ENCODE data around the gene EXOC4. TPM values are rescaled to one million over a fixed set of nuclear protein-coding genes. Genes with fewer than 3 reads are reported as not detected.

Gene EXOC4
- total RNA-seq, 4 donors from 2014 or later: 60.0 to 187 (median 80.1) TPM

DNA sequence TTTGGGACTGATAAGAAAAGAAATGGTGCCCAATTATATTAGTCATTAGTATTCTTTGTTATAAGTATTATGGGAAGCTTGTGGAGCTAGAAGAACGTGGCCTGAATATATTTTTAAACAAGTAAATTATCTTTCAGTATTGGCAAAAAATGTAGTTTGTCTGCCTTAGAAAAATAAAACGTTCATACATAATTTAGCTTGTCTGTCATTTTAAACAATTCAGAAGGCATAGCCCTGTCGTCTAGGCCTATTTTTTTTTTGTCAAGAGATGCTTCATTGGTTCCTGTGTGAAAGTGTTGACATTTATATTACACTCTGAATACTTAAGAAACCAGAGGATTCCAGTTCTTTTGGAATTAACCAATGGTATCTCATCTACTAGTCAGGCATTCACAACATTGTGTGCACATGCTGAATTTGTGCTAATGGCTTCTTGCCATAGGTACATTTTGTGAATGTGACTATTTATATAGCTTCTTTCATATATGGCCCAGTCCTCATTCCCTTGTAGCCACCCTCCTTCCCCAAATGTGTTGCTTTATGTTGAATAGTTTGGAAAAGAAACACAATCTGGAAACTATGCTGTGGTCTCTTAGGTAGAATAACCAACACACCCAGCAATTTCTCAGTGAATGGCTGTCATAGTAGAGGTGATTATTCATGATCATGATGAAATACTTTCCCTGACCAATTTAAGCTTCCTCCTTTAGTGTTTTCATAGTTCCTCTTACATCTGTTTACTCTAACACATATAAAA is 435.8 kb downstream of the EXOC4 start:
- Histone ChIP-seq H3K36me3 (no peaks in the 10 kb centered on the region), H3K4me1 (no peaks in the 10 kb centered on the region), H3K27ac (no peak overlapping the region), H3K9me3 (no peaks in the 10 kb centered on the region), H3K27me3 (no peaks in the 10 kb centered on the region), H3K4me3 (no peak overlapping the region)
- WGBS: 58% methylated on average over 3 of the region's 3 CpGs
- DNase-seq (ENCODE audit: low spot score in 2 of 2): no peak
- TF ChIP-seq POLR2A (IDR thresholded peaks at IDR 0.05) (no peak), EP300 (IDR thresholded peaks at IDR 0.05) (no peak), POLR2AphosphoS5 (IDR thresholded peaks at IDR 0.05) (no peak)
- TF ChIP-seq, protein P1, sequence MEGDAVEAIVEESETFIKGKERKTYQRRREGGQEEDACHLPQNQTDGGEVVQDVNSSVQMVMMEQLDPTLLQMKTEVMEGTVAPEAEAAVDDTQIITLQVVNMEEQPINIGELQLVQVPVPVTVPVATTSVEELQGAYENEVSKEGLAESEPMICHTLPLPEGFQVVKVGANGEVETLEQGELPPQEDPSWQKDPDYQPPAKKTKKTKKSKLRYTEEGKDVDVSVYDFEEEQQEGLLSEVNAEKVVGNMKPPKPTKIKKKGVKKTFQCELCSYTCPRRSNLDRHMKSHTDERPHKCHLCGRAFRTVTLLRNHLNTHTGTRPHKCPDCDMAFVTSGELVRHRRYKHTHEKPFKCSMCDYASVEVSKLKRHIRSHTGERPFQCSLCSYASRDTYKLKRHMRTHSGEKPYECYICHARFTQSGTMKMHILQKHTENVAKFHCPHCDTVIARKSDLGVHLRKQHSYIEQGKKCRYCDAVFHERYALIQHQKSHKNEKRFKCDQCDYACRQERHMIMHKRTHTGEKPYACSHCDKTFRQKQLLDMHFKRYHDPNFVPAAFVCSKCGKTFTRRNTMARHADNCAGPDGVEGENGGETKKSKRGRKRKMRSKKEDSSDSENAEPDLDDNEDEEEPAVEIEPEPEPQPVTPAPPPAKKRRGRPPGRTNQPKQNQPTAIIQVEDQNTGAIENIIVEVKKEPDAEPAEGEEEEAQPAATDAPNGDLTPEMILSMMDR (IDR thresholded peaks at IDR 0.05): no peak

- DNase-seq (ENCODE audit: low spot score in 2 of 2): no peak
- H3K36me3 ChIP-seq: no peaks in the 10 kb centered on the region
- H3K4me3 ChIP-seq: no peak overlapping the region
- TF ChIP-seq, protein P1 (IDR thresholded peaks at IDR 0.05): no peak
- TF ChIP-seq POLR2A (IDR thresholded peaks at IDR 0.05): no peak
- TF ChIP-seq EP300 (IDR thresholded peaks at IDR 0.05): no peak
- no peak for TF ChIP-seq POLR2AphosphoS5 (IDR thresholded peaks at IDR 0.05)
- no peak overlapping the region for H3K27ac ChIP-seq
- H3K9me3 ChIP-seq: no peaks in the 10 kb centered on the region
- no peaks in the 10 kb centered on the region for H3K27me3 ChIP-seq
- WGBS: 100% methylated on average over 4 of the region's 4 CpGs
- H3K4me1 ChIP-seq: no peaks in the 10 kb centered on the region
These were observed 437.9 kb downstream of the EXOC4 start for GRCh38 chr7:133690740-133691139.

- H3K9me3 ChIP-seq: no peaks in the 10 kb centered on the region
- 84% methylated on average over 4 of the region's 4 CpGs for WGBS
- no peak overlapping the region for H3K27ac ChIP-seq
- no peaks in the 10 kb centered on the region for H3K27me3 ChIP-seq
- no peaks in the 10 kb centered on the region for H3K4me1 ChIP-seq
- TF ChIP-seq, protein P1 (IDR thresholded peaks at IDR 0.05): no peak
- no peak for TF ChIP-seq POLR2AphosphoS5 (IDR thresholded peaks at IDR 0.05)
- no peak for TF ChIP-seq EP300 (IDR thresholded peaks at IDR 0.05)
- no peak for TF ChIP-seq POLR2A (IDR thresholded peaks at IDR 0.05)
- no peak for DNase-seq (ENCODE audit: low spot score in 2 of 2)
- H3K36me3 ChIP-seq: no peaks in the 10 kb centered on the region
- no peak overlapping the region for H3K4me3 ChIP-seq
These were observed 439.1 kb downstream of the EXOC4 start for GRCh38 chr7:133691727-133692610.

DNA sequence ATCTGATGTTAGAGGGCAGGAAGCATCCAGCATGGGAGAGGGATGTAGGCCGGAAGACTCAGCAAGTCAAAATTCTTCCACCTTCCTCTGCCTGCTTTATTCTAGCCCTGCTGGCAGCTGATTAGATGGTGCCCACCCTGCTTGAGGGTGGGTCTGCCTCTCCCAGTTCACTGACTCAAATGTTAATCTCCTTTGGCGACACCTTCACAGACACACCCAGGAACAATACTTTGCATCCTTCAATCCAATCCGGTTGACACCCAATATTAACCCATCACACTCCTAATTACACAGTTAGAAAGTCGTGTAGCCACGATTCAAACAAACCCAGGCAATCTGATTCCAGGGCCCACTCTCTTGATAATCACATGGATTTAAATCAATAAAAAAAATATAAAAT is 440.4 kb downstream of the EXOC4 start:
- Histone ChIP-seq H3K27ac (no peak overlapping the region), H3K27me3 (no peaks in the 10 kb centered on the region), H3K4me3 (no peak overlapping the region), H3K4me1 (no peaks in the 10 kb centered on the region), H3K36me3 (no peaks in the 10 kb centered on the region), H3K9me3 (no peaks in the 10 kb centered on the region)
- DNase-seq (ENCODE audit: low spot score in 2 of 2): no peak
- TF ChIP-seq, protein P1 (IDR thresholded peaks at IDR 0.05): no peak
- TF ChIP-seq POLR2AphosphoS5 (IDR thresholded peaks at IDR 0.05) (no peak), EP300 (IDR thresholded peaks at IDR 0.05) (no peak), POLR2A (IDR thresholded peaks at IDR 0.05) (no peak)
- 76% methylated on average over 5 of the region's 5 CpGs for WGBS

- no peaks in the 10 kb centered on the region for H3K4me1 ChIP-seq
- no peaks in the 10 kb centered on the region for H3K36me3 ChIP-seq
- no peak overlapping the region for H3K4me3 ChIP-seq
- H3K9me3 ChIP-seq: no peaks in the 10 kb centered on the region
- H3K27ac ChIP-seq: no peak overlapping the region
- DNase-seq (ENCODE audit: low spot score in 2 of 2): no peak
- 92% methylated on average over 4 of the region's 4 CpGs for WGBS
- H3K27me3 ChIP-seq: no peaks in the 10 kb centered on the region
- TF ChIP-seq POLR2AphosphoS5 (IDR thresholded peaks at IDR 0.05): no peak
- TF ChIP-seq, protein P1 (IDR thresholded peaks at IDR 0.05): no peak
- TF ChIP-seq POLR2A (IDR thresholded peaks at IDR 0.05): no peak
- no peak for TF ChIP-seq EP300 (IDR thresholded peaks at IDR 0.05)
These were observed 443.2 kb downstream of the EXOC4 start for GRCh38 chr7:133696056-133696455.
